Measurements from ENCODE around the gene RNU5B-1. TPM values are rescaled to one million over a fixed set of nuclear protein-coding genes. Genes with fewer than 3 reads are reported as not detected.

RNU5B-1 gene
- total and polyA plus RNA-seq, 4 donors = 18.7 to 40.6 TPM; not detected in 2

DNA sequence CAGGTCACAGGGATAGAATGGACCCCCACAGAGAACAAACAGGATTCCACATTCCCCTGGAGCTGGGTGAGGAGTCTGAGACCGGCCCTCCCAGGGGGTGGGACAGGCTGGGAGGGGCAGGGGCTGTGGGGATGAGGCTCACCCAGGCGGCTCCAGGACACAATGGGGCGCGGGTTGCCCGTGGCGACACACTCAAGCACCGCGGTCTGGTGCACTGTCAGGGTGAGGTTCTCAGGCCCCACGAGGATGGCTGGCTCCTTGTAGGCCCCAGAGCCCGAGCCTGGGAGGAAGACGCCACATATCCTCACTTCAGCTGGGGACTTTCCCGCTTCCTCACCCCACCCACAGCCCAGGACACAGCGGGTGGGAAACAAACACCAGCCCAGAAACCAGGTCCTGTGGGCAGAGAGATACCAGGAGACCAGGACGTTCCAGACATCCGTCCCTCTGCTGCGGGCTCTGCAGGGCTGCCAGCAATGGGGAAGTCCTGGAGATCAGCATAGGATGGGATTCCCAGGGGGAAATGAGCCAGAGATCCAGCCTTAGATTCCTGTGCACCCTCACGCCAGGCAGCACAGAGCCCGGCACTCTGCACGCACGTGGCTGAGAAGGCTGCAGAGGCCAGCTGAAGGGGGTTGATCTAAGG is 30.2 kb downstream of the RNU5B-1 start:
- WGBS, 2 donors = 80% methylated on average over 20 of the region's 20 CpGs
- Histone ChIP-seq H3K36me3 (ENCODE audit: control insufficient read depth in 1 of 2, insufficient read depth in 2 of 2, low read length in 1 of 2) (no peaks in the 10 kb centered on the region), H3K4me3 (ENCODE audit: low read length in 2 of 2) (no peak overlapping the region), H3K27ac (ENCODE audit: low read depth in 1 of 2, low read length in 2 of 2) (no peak overlapping the region), H3K9me3 (ENCODE audit: control insufficient read depth, low read length) (no peaks in the 10 kb centered on the region), H3K4me1 (ENCODE audit: control insufficient read depth in 1 of 2, insufficient read depth in 2 of 2, low read length in 2 of 2) (no peaks in the 10 kb centered on the region), H3K27me3 (ENCODE audit: control insufficient read depth in 1 of 2, insufficient read depth in 2 of 2, low read length in 1 of 2) (no peaks in the 10 kb centered on the region)
- DNase-seq (no peak), ATAC-seq (ENCODE audit: low FRiP score) (no peak)
- intact Hi-C loops (cut with DNase I) = no loop called here

DNA sequence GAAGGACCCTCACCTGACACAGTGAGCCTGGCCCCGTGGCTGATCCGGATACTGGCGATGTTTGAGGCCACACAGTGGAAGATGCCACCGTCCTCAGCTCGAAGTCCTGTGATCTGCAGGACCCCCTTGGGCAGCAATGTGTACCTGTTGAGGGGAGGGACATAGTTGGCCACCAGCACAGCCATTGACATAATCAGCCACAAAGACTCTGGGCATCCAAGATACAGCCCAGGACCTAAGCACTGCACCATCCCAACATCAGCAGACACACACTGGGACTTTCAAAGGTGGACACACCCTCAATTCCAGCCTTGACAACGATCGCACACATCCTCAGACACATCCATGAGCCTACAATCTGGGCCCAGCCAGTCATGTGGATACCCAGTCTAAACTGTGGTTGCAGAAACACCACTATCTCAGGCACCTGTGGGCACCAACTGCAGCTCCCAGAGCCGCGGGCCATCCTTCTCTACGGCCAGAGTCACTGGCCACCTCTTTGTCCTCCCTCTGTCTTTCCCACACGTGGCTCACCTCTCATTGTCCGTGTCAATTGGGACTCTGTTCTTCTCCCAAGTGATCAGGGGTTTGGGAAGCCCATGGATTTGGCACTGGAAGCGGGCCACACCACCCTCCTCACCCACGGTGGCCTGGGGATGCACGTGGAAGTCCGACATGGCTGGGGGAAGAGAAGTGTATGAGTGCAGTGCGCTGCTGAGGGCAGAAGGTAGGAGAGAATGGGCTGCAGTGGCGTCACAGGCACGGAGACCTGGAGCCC is 31.0 kb downstream of the RNU5B-1 start:
- Histone ChIP-seq H3K36me3 (ENCODE audit: control insufficient read depth in 1 of 2, insufficient read depth in 2 of 2, low read length in 1 of 2) (no peaks in the 10 kb centered on the region), H3K27ac (ENCODE audit: low read depth in 1 of 2, low read length in 2 of 2) (no peak overlapping the region), H3K4me3 (ENCODE audit: low read length in 2 of 2) (no peak overlapping the region), H3K27me3 (ENCODE audit: control insufficient read depth in 1 of 2, insufficient read depth in 2 of 2, low read length in 1 of 2) (no peaks in the 10 kb centered on the region), H3K9me3 (ENCODE audit: control insufficient read depth, low read length) (no peaks in the 10 kb centered on the region), H3K4me1 (ENCODE audit: control insufficient read depth in 1 of 2, insufficient read depth in 2 of 2, low read length in 2 of 2) (no peaks in the 10 kb centered on the region)
- WGBS, 2 donors = 90 to 91% methylated on average over 19 of the region's 19 CpGs
- ATAC-seq (ENCODE audit: low FRiP score) (no peak), DNase-seq (peak in 1 of 2 donors; percentile 59)
- intact Hi-C loops (cut with DNase I) = no loop called here

DNA sequence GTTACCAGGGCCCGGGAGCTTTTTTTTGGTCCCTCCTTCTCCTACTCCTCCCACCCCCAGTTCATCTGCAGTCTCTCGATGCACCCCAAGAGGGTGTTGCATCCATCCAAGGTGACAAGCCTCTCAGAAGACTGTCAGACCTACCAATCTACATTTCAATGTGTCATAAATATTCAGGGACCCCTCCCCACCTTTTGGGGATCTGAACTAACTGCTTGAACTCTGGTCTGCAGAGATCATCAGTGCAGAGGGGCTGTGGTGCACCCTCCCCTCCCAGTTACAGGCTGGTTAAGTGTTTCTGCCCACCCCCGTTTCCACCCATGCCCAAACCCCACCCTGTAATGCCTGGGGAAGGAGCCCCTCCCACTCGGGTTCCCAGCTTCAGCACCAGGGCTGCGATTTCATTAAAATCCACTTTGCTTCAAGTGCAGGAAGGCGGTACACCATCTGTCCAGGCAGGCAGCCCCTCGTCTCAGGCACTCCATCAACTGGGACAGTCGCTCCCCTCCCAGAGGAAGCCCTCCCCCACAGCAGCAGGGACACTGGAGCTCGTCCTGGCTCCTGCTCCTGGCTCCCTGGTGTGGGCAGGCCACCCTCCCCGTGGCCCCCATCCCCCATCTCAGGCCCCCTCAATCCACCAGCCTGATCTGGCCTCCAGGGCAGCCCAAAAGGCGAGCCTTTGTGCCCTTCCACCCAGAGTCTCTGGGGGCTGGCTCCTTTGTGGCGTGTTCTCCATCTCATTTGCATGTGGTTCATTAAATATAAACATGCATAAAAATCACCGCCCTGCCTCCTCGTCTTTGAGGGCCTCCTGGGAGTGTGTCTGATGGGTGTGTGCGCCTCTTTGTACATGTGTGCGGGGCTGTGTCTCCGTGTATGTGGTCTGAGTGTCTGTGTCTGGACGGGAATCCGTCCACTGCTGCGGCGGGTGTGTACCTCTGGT is 32.3 kb downstream of the RNU5B-1 start:
- DNase-seq (peak in 1 of 2 donors; percentile 55), ATAC-seq (ENCODE audit: low FRiP score) (no peak)
- Histone ChIP-seq H3K27ac (ENCODE audit: low read depth in 1 of 2, low read length in 2 of 2) (no peak overlapping the region), H3K27me3 (ENCODE audit: control insufficient read depth in 1 of 2, insufficient read depth in 2 of 2, low read length in 1 of 2) (no peaks in the 10 kb centered on the region), H3K36me3 (ENCODE audit: control insufficient read depth in 1 of 2, insufficient read depth in 2 of 2, low read length in 1 of 2) (no peaks in the 10 kb centered on the region), H3K9me3 (ENCODE audit: control insufficient read depth, low read length) (no peaks in the 10 kb centered on the region), H3K4me3 (ENCODE audit: low read length in 2 of 2) (no peak overlapping the region), H3K4me1 (ENCODE audit: control insufficient read depth in 1 of 2, insufficient read depth in 2 of 2, low read length in 2 of 2) (no peaks in the 10 kb centered on the region)
- 61 to 63% methylated on average over 21 of the region's 21 CpGs for WGBS, 2 donors
- intact Hi-C loops (cut with DNase I) = no loop called here

DNA sequence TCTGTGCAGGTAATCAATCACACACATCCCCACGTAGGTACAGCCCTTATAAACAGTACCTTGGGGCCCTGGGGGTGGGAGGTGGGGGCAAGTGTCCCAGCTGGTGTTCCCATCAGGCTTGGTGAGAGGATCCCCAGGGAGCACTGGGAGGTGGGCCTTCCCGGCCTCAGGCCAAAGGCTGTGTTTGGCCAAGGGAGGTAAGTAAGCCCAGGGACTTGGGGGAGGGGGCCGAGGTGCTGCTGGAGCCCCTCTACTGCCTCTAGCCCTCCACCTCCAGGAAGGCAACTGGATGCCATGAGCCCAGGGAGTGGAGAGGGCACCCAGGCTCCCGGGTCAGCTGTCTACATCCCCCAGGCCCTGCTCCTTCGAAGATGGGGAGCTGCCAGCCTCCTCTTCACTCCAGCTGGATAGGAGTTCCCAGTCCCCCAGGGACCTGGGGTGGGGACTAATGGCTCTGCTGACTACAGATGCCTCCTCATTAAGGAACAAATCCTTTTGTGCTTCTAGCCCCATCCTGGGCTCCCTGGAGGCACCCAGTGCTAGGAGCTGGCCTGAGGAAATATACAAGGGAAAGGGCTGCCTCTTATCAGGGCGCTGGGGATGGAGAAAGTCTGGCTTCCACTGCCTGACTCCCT is 33.1 kb downstream of the RNU5B-1 start:
- WGBS, 2 donors = 53 to 58% methylated on average over 6 of the region's 6 CpGs
- no peak for DNase-seq
- no peak for ATAC-seq (ENCODE audit: low FRiP score)
- Histone ChIP-seq H3K9me3 (ENCODE audit: control insufficient read depth, low read length) (no peaks in the 10 kb centered on the region), H3K4me3 (ENCODE audit: low read length in 2 of 2) (no peak overlapping the region), H3K36me3 (ENCODE audit: control insufficient read depth in 1 of 2, insufficient read depth in 2 of 2, low read length in 1 of 2) (no peaks in the 10 kb centered on the region), H3K27me3 (ENCODE audit: control insufficient read depth in 1 of 2, insufficient read depth in 2 of 2, low read length in 1 of 2) (no peaks in the 10 kb centered on the region), H3K4me1 (ENCODE audit: control insufficient read depth in 1 of 2, insufficient read depth in 2 of 2, low read length in 2 of 2) (no peaks in the 10 kb centered on the region), H3K27ac (ENCODE audit: low read depth in 1 of 2, low read length in 2 of 2) (no peak overlapping the region)
- intact Hi-C loops (cut with DNase I) = no loop called here

DNA sequence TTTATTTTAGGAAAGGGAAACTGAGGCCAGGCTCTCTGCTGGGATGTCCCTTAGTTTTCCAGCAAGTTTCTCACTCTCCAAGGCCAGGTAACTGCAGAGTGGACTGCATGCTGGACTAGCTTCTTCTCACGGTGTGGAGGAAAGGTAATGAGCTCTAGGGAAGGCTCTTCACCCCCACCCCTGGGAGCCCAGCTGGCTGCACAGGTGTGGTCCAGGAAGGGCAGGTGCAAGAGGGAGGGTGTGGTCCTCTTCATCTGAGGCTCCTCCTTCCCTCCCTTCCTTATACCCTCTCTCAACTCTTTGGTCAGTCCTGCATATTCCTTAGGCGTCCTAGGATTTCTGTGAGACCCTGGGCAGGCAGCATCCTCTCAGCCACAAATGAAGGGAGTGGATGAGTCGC is 33.9 kb downstream of the RNU5B-1 start:
- 76 to 78% methylated on average over 3 of the region's 3 CpGs for WGBS, 2 donors
- Histone ChIP-seq H3K27ac (ENCODE audit: low read depth in 1 of 2, low read length in 2 of 2) (no peak overlapping the region), H3K27me3 (ENCODE audit: control insufficient read depth in 1 of 2, insufficient read depth in 2 of 2, low read length in 1 of 2) (no peaks in the 10 kb centered on the region), H3K4me1 (ENCODE audit: control insufficient read depth in 1 of 2, insufficient read depth in 2 of 2, low read length in 2 of 2) (no peaks in the 10 kb centered on the region), H3K9me3 (ENCODE audit: control insufficient read depth, low read length) (no peaks in the 10 kb centered on the region), H3K36me3 (ENCODE audit: control insufficient read depth in 1 of 2, insufficient read depth in 2 of 2, low read length in 1 of 2) (no peaks in the 10 kb centered on the region), H3K4me3 (ENCODE audit: low read length in 2 of 2) (no peak overlapping the region)
- DNase-seq (no peak), ATAC-seq (ENCODE audit: low FRiP score) (no peak)
- intact Hi-C loops (cut with DNase I) = no loop called here

DNA sequence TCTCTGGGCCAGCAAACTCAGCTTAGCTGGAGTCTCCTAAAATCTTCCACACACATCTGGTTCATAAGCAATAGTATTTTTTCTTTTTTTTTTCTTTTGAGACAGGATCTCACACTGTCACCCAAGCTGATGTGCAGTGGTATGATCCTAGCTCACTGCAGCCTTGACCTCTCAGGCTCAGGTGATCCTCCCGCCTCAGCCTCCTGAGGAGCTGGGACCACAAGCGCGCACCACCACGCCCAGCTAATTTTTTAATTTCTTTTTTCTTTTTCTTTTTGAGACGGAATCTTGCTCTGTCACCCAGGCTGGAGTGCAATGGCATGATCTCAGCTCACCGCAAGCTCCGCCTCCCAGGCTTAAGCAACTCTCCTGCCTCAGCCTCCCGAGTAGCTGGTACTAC is 34.3 kb downstream of the RNU5B-1 start:
- ATAC-seq (ENCODE audit: low FRiP score) (no peak), DNase-seq (no peak)
- Histone ChIP-seq H3K27me3 (ENCODE audit: control insufficient read depth in 1 of 2, insufficient read depth in 2 of 2, low read length in 1 of 2) (no peaks in the 10 kb centered on the region), H3K9me3 (ENCODE audit: control insufficient read depth, low read length) (no peaks in the 10 kb centered on the region), H3K4me1 (ENCODE audit: control insufficient read depth in 1 of 2, insufficient read depth in 2 of 2, low read length in 2 of 2) (no peaks in the 10 kb centered on the region), H3K36me3 (ENCODE audit: control insufficient read depth in 1 of 2, insufficient read depth in 2 of 2, low read length in 1 of 2) (no peaks in the 10 kb centered on the region), H3K4me3 (ENCODE audit: low read length in 2 of 2) (no peak overlapping the region), H3K27ac (ENCODE audit: low read depth in 1 of 2, low read length in 2 of 2) (no peak overlapping the region)
- intact Hi-C loops (cut with DNase I) = no loop called here
- WGBS, 2 donors = 90% methylated on average over 8 of the region's 8 CpGs

DNA sequence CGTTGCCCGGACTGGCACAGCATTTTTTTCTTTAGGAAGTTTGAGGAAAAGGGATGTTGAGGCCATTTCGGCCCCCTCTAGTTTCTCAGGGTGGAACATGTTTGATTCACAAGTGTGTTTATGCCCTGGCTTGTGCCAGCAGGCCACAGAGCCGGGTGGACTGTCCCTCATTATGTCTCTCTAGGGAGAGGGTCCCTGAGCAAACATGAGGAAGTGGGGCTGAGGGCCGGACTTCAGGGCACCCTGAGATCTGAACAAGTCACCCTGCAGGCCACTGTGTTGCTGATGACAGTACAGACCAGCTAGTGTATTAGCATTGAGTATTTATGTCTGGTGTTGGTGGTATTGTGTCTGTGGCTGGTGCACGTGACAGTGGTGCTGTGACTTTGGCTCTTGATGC is 34.9 kb downstream of the RNU5B-1 start:
- ATAC-seq (ENCODE audit: low FRiP score) = no peak
- 85 to 87% methylated on average over 6 of the region's 6 CpGs for WGBS, 2 donors
- peak in 1 of 2 donors; percentile 8 for DNase-seq
- H3K4me3 ChIP-seq (ENCODE audit: low read length in 2 of 2) = no peak overlapping the region
- H3K27me3 ChIP-seq (ENCODE audit: control insufficient read depth in 1 of 2, insufficient read depth in 2 of 2, low read length in 1 of 2) = no peaks in the 10 kb centered on the region
- H3K4me1 ChIP-seq (ENCODE audit: control insufficient read depth in 1 of 2, insufficient read depth in 2 of 2, low read length in 2 of 2) = no peaks in the 10 kb centered on the region
- H3K36me3 ChIP-seq (ENCODE audit: control insufficient read depth in 1 of 2, insufficient read depth in 2 of 2, low read length in 1 of 2) = no peaks in the 10 kb centered on the region
- H3K9me3 ChIP-seq (ENCODE audit: control insufficient read depth, low read length) = no peaks in the 10 kb centered on the region
- no peak overlapping the region for H3K27ac ChIP-seq (ENCODE audit: low read depth in 1 of 2, low read length in 2 of 2)
- intact Hi-C loops (cut with DNase I) = no loop called here

DNA sequence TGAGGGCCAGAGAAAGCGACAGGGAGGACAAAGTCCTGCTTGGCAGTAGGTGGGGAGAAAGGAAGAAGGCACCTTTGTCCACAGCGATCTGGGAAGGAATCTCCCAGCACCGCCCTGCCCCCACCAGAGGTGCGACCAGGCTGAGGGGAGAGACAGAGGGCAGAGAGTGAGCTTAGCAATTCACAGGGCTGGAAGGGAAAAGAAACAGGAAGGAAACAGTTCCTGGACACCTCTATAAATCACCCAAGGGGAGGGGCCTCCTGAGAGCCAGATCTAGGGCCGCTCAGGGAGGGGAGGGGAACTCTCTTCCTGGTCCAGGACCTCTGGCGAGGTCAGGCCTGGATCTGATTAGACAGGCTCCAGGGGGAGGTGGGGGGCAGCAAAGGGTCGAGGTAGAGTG is 35.4 kb downstream of the RNU5B-1 start:
- no peaks in the 10 kb centered on the region for H3K27me3 ChIP-seq (ENCODE audit: control insufficient read depth in 1 of 2, insufficient read depth in 2 of 2, low read length in 1 of 2)
- H3K27ac ChIP-seq (ENCODE audit: low read depth in 1 of 2, low read length in 2 of 2) = no peak overlapping the region
- no peak for ATAC-seq (ENCODE audit: low FRiP score)
- WGBS, 2 donors = 66 to 69% methylated on average over 7 of the region's 7 CpGs
- H3K4me3 ChIP-seq (ENCODE audit: low read length in 2 of 2) = no peak overlapping the region
- DNase-seq = no peak
- H3K4me1 ChIP-seq (ENCODE audit: control insufficient read depth in 1 of 2, insufficient read depth in 2 of 2, low read length in 2 of 2) = no peaks in the 10 kb centered on the region
- intact Hi-C loops (cut with DNase I) = no loop called here
- no peaks in the 10 kb centered on the region for H3K36me3 ChIP-seq (ENCODE audit: control insufficient read depth in 1 of 2, insufficient read depth in 2 of 2, low read length in 1 of 2)
- no peaks in the 10 kb centered on the region for H3K9me3 ChIP-seq (ENCODE audit: control insufficient read depth, low read length)
